ENCODE results near the gene SNX17.
A peak's percentile ranks its signal among the peaks of the same experiment; 100 is the strongest.

SNX17 gene

GRCh38 chr2:27363933-27364332, 6.5 kb upstream of the SNX17 start:
- DNase-seq (ENCODE audit: low spot score) (no peak), FAIRE-seq (no peak)

- no peak for FAIRE-seq
- peak; percentile 13 for DNase-seq (ENCODE audit: low spot score)
These were observed 868 bp upstream of the SNX17 start for GRCh38 chr2:27369471-27370025.

- no peak for FAIRE-seq
- DNase-seq (ENCODE audit: low spot score), result peak; percentile 31
These were observed 602 bp downstream of the SNX17 start for GRCh38 chr2:27370816-27371620.

- FAIRE-seq (no peak), DNase-seq (ENCODE audit: low spot score) (no peak)
These were observed 2.5 kb downstream of the SNX17 start for GRCh38 chr2:27372937-27373336.

GRCh38 chr2:27373567-27373966, 3.2 kb downstream of the SNX17 start:
- FAIRE-seq, result no peak

GRCh38 chr2:27375513-27376099, 5.2 kb downstream of the SNX17 start:
- FAIRE-seq (no peak), DNase-seq (ENCODE audit: low spot score) (no peak)

More at GRCh38 chr2:27373567-27373966, 3.2 kb downstream of the SNX17 start:
- DNase-seq (ENCODE audit: low spot score), result no peak

GRCh38 chr2:27376151-27376865, 5.9 kb downstream of the SNX17 start:
- FAIRE-seq, result no peak
- no peak for DNase-seq (ENCODE audit: low spot score)

- FAIRE-seq, result no peak
These were observed 6.6 kb downstream of the SNX17 start for GRCh38 chr2:27376866-27377617.

GRCh38 chr2:27377618-27378095, 7.2 kb downstream of the SNX17 start:
- DNase-seq (ENCODE audit: low spot score), result no peak
- no peak for FAIRE-seq

More at GRCh38 chr2:27376866-27377617, 6.6 kb downstream of the SNX17 start:
- no peak for DNase-seq (ENCODE audit: low spot score)

GRCh38 chr2:27378096-27378808, 7.8 kb downstream of the SNX17 start:
- DNase-seq (ENCODE audit: low spot score), result no peak
- FAIRE-seq, result no peak

GRCh38 chr2:27378809-27379290, 8.4 kb downstream of the SNX17 start:
- DNase-seq (ENCODE audit: low spot score) (no peak), FAIRE-seq (no peak)

- no peak for FAIRE-seq
- no peak for DNase-seq (ENCODE audit: low spot score)
These were observed 9.0 kb downstream of the SNX17 start for GRCh38 chr2:27379383-27379835.

- DNase-seq (ENCODE audit: low spot score), result peak; percentile 48
- FAIRE-seq, result no peak
These were observed 9.6 kb downstream of the SNX17 start for GRCh38 chr2:27379836-27380625.

- DNase-seq (ENCODE audit: low spot score) (peak; percentile 40), FAIRE-seq (no peak)
These were observed 10.5 kb downstream of the SNX17 start, which contains the start of gene ZNF513 for GRCh38 chr2:27380626-27381545. TSS of gene ZNF513 (minus strand) at chr2:27380734. CDS start at chr2:27380526, 208 bp downstream.

- no peak for FAIRE-seq
- DNase-seq (ENCODE audit: low spot score), result no peak
These were observed 11.3 kb downstream of the SNX17 start for GRCh38 chr2:27381577-27382181.

- FAIRE-seq (no peak), DNase-seq (ENCODE audit: low spot score) (no peak)
These were observed 20.6 kb downstream of the SNX17 start for GRCh38 chr2:27390822-27391679.

GRCh38 chr2:27393225-27393624, 22.8 kb downstream of the SNX17 start:
- no peak for DNase-seq (ENCODE audit: low spot score)
- FAIRE-seq, result no peak

Data from RCC 7860 (cell line).